MM.1S (cell line): ENCODE measurements around the gene SLC35G6.

Experiments
- DNase-seq: peaks from one replicate; pipeline ENCODE4 v3.0.0-alpha.2; 2015
- H2AFZ ChIP-seq: fragments of 300-600 bp; sonication (generic); 2 replicates; pipeline ENCODE4 v1.6.0; 2016; ENCODE audit warnings: antibody characterized with exemption, low read length
- H3F3A ChIP-seq: fragments of 300-600 bp; sonication (generic); 2 replicates; pipeline ENCODE4 v1.6.1; 2016; ENCODE audit warnings: mild to moderate bottlenecking, antibody characterized with exemption, low read length, moderate library complexity, mixed read lengths; ENCODE audit not compliant: insufficient read depth
- H3K27ac ChIP-seq: fragments of 300-600 bp; sonication (generic); 2 replicates; pipeline ENCODE4 v1.5.1; 2016; ENCODE audit warnings: mild to moderate bottlenecking, low read length
- H3K27me3 ChIP-seq: fragments of 300-600 bp; sonication (generic); replicated peaks from 2 replicates; pipeline ENCODE4 v1.6.0; 2016; ENCODE audit warnings: low read length; ENCODE audit not compliant: insufficient read depth
- H3K36me3 ChIP-seq: fragments of 300-600 bp; sonication (generic); replicated peaks from 2 replicates; pipeline ENCODE4 v1.6.1; 2016; ENCODE audit warnings: mild to moderate bottlenecking, low read length, mixed read lengths; ENCODE audit not compliant: insufficient read depth
- H3K4me1 ChIP-seq: fragments of 300-600 bp; sonication (generic); 2 replicates; pipeline ENCODE4 v1.6.1; 2016; ENCODE audit warnings: low read length, mixed read lengths
- H3K4me2 ChIP-seq: fragments of 300-600 bp; sonication (generic); 2 replicates; pipeline ENCODE4 v1.6.0; 2016; ENCODE audit warnings: low read depth, low read length
- H3K4me3 ChIP-seq: fragments of 300-600 bp; sonication (generic); 2 replicates; pipeline ENCODE4 v1.5.1; 2016; ENCODE audit warnings: low read length, mixed read lengths
- H3K79me2 ChIP-seq: fragments of 300-600 bp; sonication (generic); 2 replicates; pipeline ENCODE4 v1.6.1; 2016; ENCODE audit warnings: mixed run types, low read length, mixed read lengths
- H3K9ac ChIP-seq: fragments of 300-600 bp; sonication (generic); 2 replicates; pipeline ENCODE4 v1.6.1; 2016; ENCODE audit warnings: low read length, mixed read lengths
- H3K9me2 ChIP-seq: fragments of 300-600 bp; sonication (generic); replicated peaks from 2 replicates; pipeline ENCODE4 v1.6.1; 2016; ENCODE audit warnings: mild to moderate bottlenecking, low read length, mixed read lengths; ENCODE audit not compliant: insufficient read depth
- H3K9me3 ChIP-seq: fragments of 300-600 bp; sonication (generic); replicated peaks from 2 replicates; pipeline ENCODE4 v1.6.1; 2016; ENCODE audit warnings: mild to moderate bottlenecking, low read length, mixed read lengths; ENCODE audit not compliant: insufficient read depth
- H4K20me1 ChIP-seq: fragments of 300-600 bp; sonication (generic); 2 replicates; pipeline ENCODE4 v1.6.1; 2016; ENCODE audit warnings: mild to moderate bottlenecking, low read length, moderate library complexity, mixed read lengths; ENCODE audit not compliant: insufficient read depth
- EZH2 ChIP-seq: fragments of 300-600 bp; sonication (generic); optimal IDR thresholded peaks from 2 replicates; pipeline ENCODE3; 2017; ENCODE audit warnings: low read depth, mild to moderate bottlenecking, antibody characterized with exemption, low read length, mixed read lengths
- EZH2phosphoT487 ChIP-seq: fragments of 300-600 bp; sonication (generic); IDR thresholded peaks from 2 replicates; pipeline ENCODE4 v1.6.1; 2018; ENCODE audit warnings: antibody characterized with exemption, low read length
- TF ChIP-seq, protein P1 (sequence below): fragments of 300-600 bp; sonication (generic); IDR thresholded peaks from 2 replicates; pipeline ENCODE4 v1.5.1; 2016; ENCODE audit warnings: antibody characterized with exemption, low read length, mixed read lengths

The SLC35G6 gene

DNA sequence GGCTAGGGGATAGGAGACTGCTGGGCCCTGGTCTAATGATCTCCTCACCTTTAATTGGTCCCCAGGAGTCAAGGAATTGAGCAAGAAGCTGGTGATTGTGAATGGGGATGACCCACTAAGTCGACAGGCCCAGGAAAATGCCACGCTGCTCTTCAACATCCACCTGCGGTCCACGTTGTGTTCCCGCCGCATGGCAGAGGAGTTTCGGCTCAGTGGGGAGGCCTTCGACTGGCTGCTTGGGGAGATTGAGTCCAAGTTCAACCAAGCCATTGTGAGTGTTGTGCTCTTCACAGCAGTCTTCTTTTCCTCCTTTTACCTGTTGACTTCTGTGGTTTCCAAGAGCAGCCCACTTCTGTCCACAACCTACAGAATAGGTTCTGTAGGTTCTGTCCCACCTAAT is 22.3 kb downstream of the SLC35G6 start:
- DNase-seq, result no peak
- no peaks in the 10 kb centered on the region for H3K9me3 ChIP-seq
- H3K9ac ChIP-seq, result no peak overlapping the region
- no peak overlapping the region for H3K4me2 ChIP-seq
- H3K36me3 ChIP-seq, result peaks cover 13% of the 10 kb centered on the region
- TF ChIP-seq EZH2phosphoT487, result no peak
- TF ChIP-seq, protein P1, sequence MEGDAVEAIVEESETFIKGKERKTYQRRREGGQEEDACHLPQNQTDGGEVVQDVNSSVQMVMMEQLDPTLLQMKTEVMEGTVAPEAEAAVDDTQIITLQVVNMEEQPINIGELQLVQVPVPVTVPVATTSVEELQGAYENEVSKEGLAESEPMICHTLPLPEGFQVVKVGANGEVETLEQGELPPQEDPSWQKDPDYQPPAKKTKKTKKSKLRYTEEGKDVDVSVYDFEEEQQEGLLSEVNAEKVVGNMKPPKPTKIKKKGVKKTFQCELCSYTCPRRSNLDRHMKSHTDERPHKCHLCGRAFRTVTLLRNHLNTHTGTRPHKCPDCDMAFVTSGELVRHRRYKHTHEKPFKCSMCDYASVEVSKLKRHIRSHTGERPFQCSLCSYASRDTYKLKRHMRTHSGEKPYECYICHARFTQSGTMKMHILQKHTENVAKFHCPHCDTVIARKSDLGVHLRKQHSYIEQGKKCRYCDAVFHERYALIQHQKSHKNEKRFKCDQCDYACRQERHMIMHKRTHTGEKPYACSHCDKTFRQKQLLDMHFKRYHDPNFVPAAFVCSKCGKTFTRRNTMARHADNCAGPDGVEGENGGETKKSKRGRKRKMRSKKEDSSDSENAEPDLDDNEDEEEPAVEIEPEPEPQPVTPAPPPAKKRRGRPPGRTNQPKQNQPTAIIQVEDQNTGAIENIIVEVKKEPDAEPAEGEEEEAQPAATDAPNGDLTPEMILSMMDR, result no peak
- no peak for TF ChIP-seq EZH2
- no peak overlapping the region for H3K4me3 ChIP-seq
- no peak overlapping the region for H2AFZ ChIP-seq
- H3K79me2 ChIP-seq, result peaks cover 7% of the 10 kb centered on the region
- no peaks in the 10 kb centered on the region for H4K20me1 ChIP-seq
- H3K9me2 ChIP-seq, result no peaks in the 10 kb centered on the region
- no peak overlapping the region for H3K27ac ChIP-seq
- no peaks in the 10 kb centered on the region for H3K4me1 ChIP-seq
- H3K27me3 ChIP-seq, result no peaks in the 10 kb centered on the region
- H3F3A ChIP-seq, result peaks cover 3% of the 10 kb centered on the region; the same call in 1 of the 2 replicates

DNA sequence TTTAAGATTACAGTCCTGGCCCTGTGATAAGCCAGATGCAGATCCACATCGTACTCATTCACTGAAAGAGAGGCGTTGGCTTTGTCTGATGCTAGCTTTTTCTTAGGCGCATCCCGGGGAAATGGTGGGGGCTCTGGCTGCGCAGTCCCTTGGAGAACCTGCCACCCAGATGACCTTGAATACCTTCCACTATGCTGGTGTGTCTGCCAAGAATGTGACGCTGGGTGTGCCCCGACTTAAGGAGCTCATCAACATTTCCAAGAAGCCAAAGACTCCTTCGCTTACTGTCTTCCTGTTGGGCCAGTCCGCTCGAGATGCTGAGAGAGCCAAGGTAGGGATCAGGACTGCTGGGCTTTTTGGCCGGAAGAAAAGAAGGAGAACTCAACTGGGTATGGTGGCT is 26.9 kb downstream of the SLC35G6 start:
- no peak overlapping the region for H2AFZ ChIP-seq

DNA sequence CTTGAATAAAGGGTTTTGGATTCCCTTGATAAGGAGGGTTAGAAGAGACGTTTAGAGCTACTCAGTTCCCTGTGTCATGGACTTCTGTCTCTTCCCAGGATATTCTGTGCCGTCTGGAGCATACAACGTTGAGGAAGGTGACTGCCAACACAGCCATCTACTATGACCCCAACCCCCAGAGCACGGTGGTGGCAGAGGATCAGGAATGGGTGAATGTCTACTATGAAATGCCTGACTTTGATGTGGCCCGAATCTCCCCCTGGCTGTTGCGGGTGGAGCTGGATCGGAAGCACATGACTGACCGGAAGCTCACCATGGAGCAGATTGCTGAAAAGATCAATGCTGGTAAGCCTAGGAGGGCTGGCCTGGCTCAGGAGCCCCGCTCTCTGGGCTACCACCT is 27.6 kb downstream of the SLC35G6 start:
- H3K9me3 ChIP-seq, result no peaks in the 10 kb centered on the region
- H3K4me3 ChIP-seq, result no peak overlapping the region
- H3K27ac ChIP-seq, result no peak overlapping the region
- no peaks in the 10 kb centered on the region for H3K27me3 ChIP-seq
- no peaks in the 10 kb centered on the region for H3K4me1 ChIP-seq
- H3F3A ChIP-seq, result 0 out of 2 replicates have a peak, but pooled peaks cover 3% of the 10 kb centered on the region
- no peaks in the 10 kb centered on the region for H4K20me1 ChIP-seq
- H3K79me2 ChIP-seq, result peaks cover 3% of the 10 kb centered on the region
- no peaks in the 10 kb centered on the region for H3K9me2 ChIP-seq
- no peak for TF ChIP-seq EZH2
- TF ChIP-seq, protein P1, result no peak
- no peak for TF ChIP-seq EZH2phosphoT487
- no peak for DNase-seq
- no peak overlapping the region for H2AFZ ChIP-seq
- H3K4me2 ChIP-seq, result no peak overlapping the region
- H3K36me3 ChIP-seq, result peaks cover 14% of the 10 kb centered on the region
- no peak overlapping the region for H3K9ac ChIP-seq

More for the DNA sequence above, 26.9 kb downstream of the SLC35G6 start:
- no peak for DNase-seq
- TF ChIP-seq EZH2 (no peak), EZH2phosphoT487 (no peak)
- TF ChIP-seq, protein P1, result no peak
- peaks cover 14% of the 10 kb centered on the region for H3K36me3 ChIP-seq
- H3K4me2 ChIP-seq, result no peak overlapping the region
- H4K20me1 ChIP-seq, result no peaks in the 10 kb centered on the region
- no peaks in the 10 kb centered on the region for H3K4me1 ChIP-seq
- H3K79me2 ChIP-seq, result peaks cover 3% of the 10 kb centered on the region
- H3K27ac ChIP-seq, result no peak overlapping the region
- H3K4me3 ChIP-seq, result no peak overlapping the region
- H3K9me3 ChIP-seq, result no peaks in the 10 kb centered on the region
- no peak overlapping the region for H3K9ac ChIP-seq
- H3K27me3 ChIP-seq, result no peaks in the 10 kb centered on the region
- no peaks in the 10 kb centered on the region for H3K9me2 ChIP-seq
- 0 out of 2 replicates have a peak, but pooled peaks cover 3% of the 10 kb centered on the region for H3F3A ChIP-seq
